OCI-LY1 (cell line): ENCODE measurements around the gene HBG2.

ENCODE experiments used
- H2AFZ ChIP-seq: fragments of 200-600 bp; sonication (generic), shearing (Covaris generic); 2 replicates; pipeline ENCODE4 v1.6.0; 2014; ENCODE audit warnings: antibody characterized with exemption, mild to moderate bottlenecking, low read length
- H3F3A ChIP-seq: fragments of 200-600 bp; sonication (generic), shearing (Covaris generic); 2 replicates; pipeline ENCODE4 v1.6.0; 2014; ENCODE audit warnings: mild to moderate bottlenecking, antibody characterized with exemption, low read length, moderate library complexity; ENCODE audit not compliant: insufficient read depth
- H3K27ac ChIP-seq: fragments of 200-600 bp; sonication (generic); 2 replicates; pipeline ENCODE4 v1.5.1; 2014; ENCODE audit warnings: low read length, mixed run types, mild to moderate bottlenecking, low read depth; ENCODE audit not compliant: poor library complexity, severe bottlenecking
- H3K27me3 ChIP-seq: fragments of 200-600 bp; sonication (generic); 2 replicates; pipeline ENCODE4 v1.6.0; 2014; ENCODE audit warnings: antibody characterized with exemption, mild to moderate bottlenecking, low read length, moderate library complexity; ENCODE audit not compliant: insufficient read depth
- H3K36me3 ChIP-seq: fragments of 200-600 bp; sonication (generic); 2 replicates; pipeline ENCODE4 v1.6.1; 2014; ENCODE audit warnings: mild to moderate bottlenecking, antibody characterized with exemption, low read length, moderate library complexity, mixed read lengths; ENCODE audit not compliant: insufficient read depth
- H3K4me1 ChIP-seq: fragments of 200-600 bp; sonication (generic); 2 replicates; pipeline ENCODE4 v1.5.1; 2014; ENCODE audit warnings: mild to moderate bottlenecking, low read length, moderate library complexity; ENCODE audit not compliant: insufficient read depth, severe bottlenecking
- H3K4me2 ChIP-seq: fragments of 200-600 bp; sonication (generic), shearing (Covaris generic); 2 replicates; pipeline ENCODE4 v1.6.1; 2014; ENCODE audit warnings: low read length
- H3K4me3 ChIP-seq: fragments of 200-600 bp; sonication (generic); 2 replicates; pipeline ENCODE4 v1.5.1; 2014; ENCODE audit warnings: low read length, low read depth, mild to moderate bottlenecking, mixed read lengths; ENCODE audit not compliant: poor library complexity, severe bottlenecking
- H3K79me2 ChIP-seq: fragments of 200-600 bp; shearing (Covaris generic); 2 replicates; pipeline ENCODE4 v1.6.1; 2016; ENCODE audit warnings: mixed run types, low read length, mixed read lengths; ENCODE audit not compliant: insufficient read depth
- H3K9ac ChIP-seq: fragments of 200-600 bp; sonication (generic), shearing (Covaris generic); 2 replicates; pipeline ENCODE4 v1.6.1; 2014; ENCODE audit warnings: mild to moderate bottlenecking, low read length, mixed read lengths
- H3K9me2 ChIP-seq: fragments of 200-600 bp; sonication (generic), shearing (Covaris generic); 2 replicates; pipeline ENCODE4 v1.6.1; 2014; ENCODE audit warnings: low read depth, mild to moderate bottlenecking, low read length, mixed read lengths
- H3K9me3 ChIP-seq: fragments of 200-600 bp; shearing (Covaris generic); 2 replicates; pipeline ENCODE4 v1.6.1; 2014; ENCODE audit warnings: low read length, mixed read lengths
- H4K20me1 ChIP-seq: fragments of 200-600 bp; sonication (generic), shearing (Covaris generic); 2 replicates; pipeline ENCODE4 v1.6.0; 2016; ENCODE audit warnings: mild to moderate bottlenecking, low read length; ENCODE audit not compliant: insufficient read depth
- CTCF ChIP-seq: fragments of 200-600 bp; sonication (generic), shearing (Covaris generic); IDR thresholded peaks from 2 replicates; pipeline ENCODE4 v1.5.1; 2017; ENCODE audit warnings: mild to moderate bottlenecking, antibody characterized with exemption, low read length, moderate library complexity, mixed read lengths
- EZH2 ChIP-seq: fragments of 200-600 bp; sonication (generic), shearing (Covaris generic); IDR thresholded peaks from 2 replicates; pipeline ENCODE4 v1.8.0; 2017; ENCODE audit warnings: borderline replicate concordance, mixed run types, mild to moderate bottlenecking, antibody characterized with exemption, low read length, moderate library complexity, mixed read lengths

HBG2 gene

GRCh38 chr11:5234381-5234834, 20.2 kb downstream of the HBG2 start, which contains the start of gene HBD:
Gene HBD (minus strand): TSS chr11:5234483. CDS start chr11:5234433, 50 bp downstream.
- Histone ChIP-seq H3K27me3 (no peaks in the 10 kb centered on the region), H3K4me2 (no peak within 1 kb of the TSS), H3K4me3 (no peak within 1 kb of the TSS), H3K36me3 (no peaks in the 10 kb centered on the region), H3K9me3 (no peaks in the 10 kb centered on the region), H3K79me2 (no peaks in the 10 kb centered on the region), H3F3A (no peaks in the 10 kb centered on the region), H3K9ac (no peak within 1 kb of the TSS), H3K4me1 (no peaks in the 10 kb centered on the region), H3K27ac (no peak within 1 kb of the TSS), H3K9me2 (no peaks in the 10 kb centered on the region), H2AFZ (no peak within 1 kb of the TSS), H4K20me1 (no peaks in the 10 kb centered on the region)
- TF ChIP-seq EZH2 (no peak), CTCF (no peak)

GRCh38 chr11:5233307-5233706, 21.3 kb downstream of the HBG2 start:
- no peaks in the 10 kb centered on the region for H3F3A ChIP-seq
- no peak for TF ChIP-seq EZH2
- no peak for TF ChIP-seq CTCF
- H3K79me2 ChIP-seq, result no peaks in the 10 kb centered on the region
- H2AFZ ChIP-seq, result no peak overlapping the region
- no peaks in the 10 kb centered on the region for H3K9me3 ChIP-seq
- no peaks in the 10 kb centered on the region for H3K9me2 ChIP-seq
- no peak overlapping the region for H3K4me3 ChIP-seq
- H3K9ac ChIP-seq, result no peak overlapping the region
- no peaks in the 10 kb centered on the region for H3K36me3 ChIP-seq
- no peak overlapping the region for H3K27ac ChIP-seq
- no peaks in the 10 kb centered on the region for H4K20me1 ChIP-seq
- H3K4me1 ChIP-seq, result no peaks in the 10 kb centered on the region
- H3K27me3 ChIP-seq, result no peaks in the 10 kb centered on the region
- no peak overlapping the region for H3K4me2 ChIP-seq

- no peak overlapping the region for H3K4me3 ChIP-seq
- H3K27ac ChIP-seq, result no peak overlapping the region
- H3K4me2 ChIP-seq, result no peak overlapping the region
- H3K36me3 ChIP-seq, result no peaks in the 10 kb centered on the region
- TF ChIP-seq EZH2 (no peak), CTCF (no peak)
- H4K20me1 ChIP-seq, result no peaks in the 10 kb centered on the region
- H3K27me3 ChIP-seq, result no peaks in the 10 kb centered on the region
- no peak overlapping the region for H2AFZ ChIP-seq
- no peaks in the 10 kb centered on the region for H3K4me1 ChIP-seq
- H3K79me2 ChIP-seq, result no peaks in the 10 kb centered on the region
- no peak overlapping the region for H3K9ac ChIP-seq
- H3K9me2 ChIP-seq, result no peaks in the 10 kb centered on the region
- no peaks in the 10 kb centered on the region for H3F3A ChIP-seq
- no peaks in the 10 kb centered on the region for H3K9me3 ChIP-seq
These were observed 21.8 kb downstream of the HBG2 start for GRCh38 chr11:5232821-5233220.
